Fibroblast of peridontal ligament (primary cell): Measurements from ENCODE around the gene PLEKHH2.
"Not testable (repeated sequence)": the region's sequence is repeated elsewhere in the genome, so short reads cannot be mapped to it uniquely, and the experiment has no call there.

ENCODE experiments used
- DNase-seq: peaks from one replicate; pipeline ENCODE4 v3.0.0-alpha.2; 2010; ENCODE audit errors: extremely low read depth

The PLEKHH2 gene

GRCh38 chr2:43636621-43637020 is 439 bp upstream of the PLEKHH2 start:
- DNase-seq = no peak

GRCh38 chr2:43642363-43642762 is 5.3 kb downstream of the PLEKHH2 start:
- DNase-seq = no peak

- DNase-seq = no peak
Measured at GRCh38 chr2:43643680-43644079, 6.6 kb downstream of the PLEKHH2 start.

GRCh38 chr2:43648994-43649701 is 12.1 kb downstream of the PLEKHH2 start:
- DNase-seq = peak; percentile 30

- no peak for DNase-seq
Measured at GRCh38 chr2:43653506-43653905, 16.4 kb downstream of the PLEKHH2 start.

GRCh38 chr2:43657241-43657640 is 20.2 kb downstream of the PLEKHH2 start:
- no peak for DNase-seq

- DNase-seq = peak; percentile 4
Measured at GRCh38 chr2:43675646-43676321, 38.7 kb downstream of the PLEKHH2 start.

- DNase-seq = peak; percentile 39
Measured at GRCh38 chr2:43676322-43677050, 39.4 kb downstream of the PLEKHH2 start, which contains the start of gene C1GALT1C1L. C1GALT1C1L (minus strand) TSS chr2:43676429; CDS start chr2:43676322, 107 bp downstream.

GRCh38 chr2:43677783-43678182 is 40.7 kb downstream of the PLEKHH2 start:
- not testable (repeated sequence) for DNase-seq

GRCh38 chr2:43685357-43685756 is 48.3 kb downstream of the PLEKHH2 start:
- no peak for DNase-seq

- DNase-seq = no peak
Measured at GRCh38 chr2:43689999-43690398, 52.9 kb downstream of the PLEKHH2 start.

GRCh38 chr2:43692428-43692994 is 55.5 kb downstream of the PLEKHH2 start:
- no peak for DNase-seq

- not testable (repeated sequence) for DNase-seq
Measured at GRCh38 chr2:43698140-43698539, 61.1 kb downstream of the PLEKHH2 start.

GRCh38 chr2:43699761-43700160 is 62.7 kb downstream of the PLEKHH2 start:
- no peak for DNase-seq

- DNase-seq = no peak
Measured at GRCh38 chr2:43701111-43701510, 64.1 kb downstream of the PLEKHH2 start.

- DNase-seq = peak; percentile 51
Measured at GRCh38 chr2:43707255-43708015, 70.4 kb downstream of the PLEKHH2 start.

GRCh38 chr2:43708178-43708577 is 71.1 kb downstream of the PLEKHH2 start:
- DNase-seq = no peak

GRCh38 chr2:43708891-43709290 is 71.8 kb downstream of the PLEKHH2 start:
- DNase-seq = no peak

- DNase-seq = no peak
Measured at GRCh38 chr2:43710866-43711265, 73.8 kb downstream of the PLEKHH2 start.

- no peak for DNase-seq
Measured at GRCh38 chr2:43714164-43714563, 77.1 kb downstream of the PLEKHH2 start.

GRCh38 chr2:43715300-43716098 is 78.4 kb downstream of the PLEKHH2 start:
- DNase-seq = no peak
